MM.1S (cell line): Measurements from ENCODE around the gene MINDY3.

Source experiments
- EZH2 ChIP-seq: fragments of 300-600 bp; sonication (generic); optimal IDR thresholded peaks from 2 replicates; pipeline ENCODE3; 2017; ENCODE audit warnings: low read depth, mild to moderate bottlenecking, antibody characterized with exemption, low read length, mixed read lengths
- EZH2phosphoT487 ChIP-seq: fragments of 300-600 bp; sonication (generic); IDR thresholded peaks from 2 replicates; pipeline ENCODE4 v1.6.1; 2018; ENCODE audit warnings: antibody characterized with exemption, low read length
- TF ChIP-seq, protein P1 (sequence below): fragments of 300-600 bp; sonication (generic); IDR thresholded peaks from 2 replicates; pipeline ENCODE4 v1.5.1; 2016; ENCODE audit warnings: antibody characterized with exemption, low read length, mixed read lengths

GRCh38 chr10:15745751-15746150 lies 114.6 kb downstream of the MINDY3 start:
- TF ChIP-seq, protein P1, sequence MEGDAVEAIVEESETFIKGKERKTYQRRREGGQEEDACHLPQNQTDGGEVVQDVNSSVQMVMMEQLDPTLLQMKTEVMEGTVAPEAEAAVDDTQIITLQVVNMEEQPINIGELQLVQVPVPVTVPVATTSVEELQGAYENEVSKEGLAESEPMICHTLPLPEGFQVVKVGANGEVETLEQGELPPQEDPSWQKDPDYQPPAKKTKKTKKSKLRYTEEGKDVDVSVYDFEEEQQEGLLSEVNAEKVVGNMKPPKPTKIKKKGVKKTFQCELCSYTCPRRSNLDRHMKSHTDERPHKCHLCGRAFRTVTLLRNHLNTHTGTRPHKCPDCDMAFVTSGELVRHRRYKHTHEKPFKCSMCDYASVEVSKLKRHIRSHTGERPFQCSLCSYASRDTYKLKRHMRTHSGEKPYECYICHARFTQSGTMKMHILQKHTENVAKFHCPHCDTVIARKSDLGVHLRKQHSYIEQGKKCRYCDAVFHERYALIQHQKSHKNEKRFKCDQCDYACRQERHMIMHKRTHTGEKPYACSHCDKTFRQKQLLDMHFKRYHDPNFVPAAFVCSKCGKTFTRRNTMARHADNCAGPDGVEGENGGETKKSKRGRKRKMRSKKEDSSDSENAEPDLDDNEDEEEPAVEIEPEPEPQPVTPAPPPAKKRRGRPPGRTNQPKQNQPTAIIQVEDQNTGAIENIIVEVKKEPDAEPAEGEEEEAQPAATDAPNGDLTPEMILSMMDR, result no peak
- no peak for TF ChIP-seq EZH2
- TF ChIP-seq EZH2phosphoT487, result no peak
